ENCODE measurements around the gene RFC2. TPM values are rescaled to one million over a fixed set of nuclear protein-coding genes. Genes with fewer than 3 reads are reported as not detected.

RFC2 gene
- total and polyA plus RNA-seq, 2 of the 8 experiments (the other 6 are each of a cell fraction or from before 2014, with no cell fraction given), result 52.9 to 85.4 TPM

DNA sequence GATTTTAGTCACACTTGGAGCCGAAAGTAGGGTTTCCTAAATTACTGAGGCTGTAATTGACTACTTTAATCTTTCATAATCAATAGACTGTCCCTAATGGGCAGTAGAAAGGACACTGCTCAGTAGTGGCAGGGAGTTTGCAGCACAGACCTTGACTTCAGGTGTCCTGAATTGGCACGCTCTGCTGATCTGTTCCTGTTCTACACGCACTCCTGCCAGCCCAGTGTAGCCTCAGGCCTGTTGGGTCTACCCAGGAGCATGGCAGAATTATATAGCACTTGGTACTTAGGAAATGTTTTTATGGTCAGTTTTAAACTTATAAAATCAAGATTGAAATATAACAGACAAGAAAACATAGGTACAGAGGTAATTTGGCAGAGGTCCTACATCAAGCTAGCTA is 71.1 kb downstream of the RFC2 start (continued):
- TF ChIP-seq, protein P1, sequence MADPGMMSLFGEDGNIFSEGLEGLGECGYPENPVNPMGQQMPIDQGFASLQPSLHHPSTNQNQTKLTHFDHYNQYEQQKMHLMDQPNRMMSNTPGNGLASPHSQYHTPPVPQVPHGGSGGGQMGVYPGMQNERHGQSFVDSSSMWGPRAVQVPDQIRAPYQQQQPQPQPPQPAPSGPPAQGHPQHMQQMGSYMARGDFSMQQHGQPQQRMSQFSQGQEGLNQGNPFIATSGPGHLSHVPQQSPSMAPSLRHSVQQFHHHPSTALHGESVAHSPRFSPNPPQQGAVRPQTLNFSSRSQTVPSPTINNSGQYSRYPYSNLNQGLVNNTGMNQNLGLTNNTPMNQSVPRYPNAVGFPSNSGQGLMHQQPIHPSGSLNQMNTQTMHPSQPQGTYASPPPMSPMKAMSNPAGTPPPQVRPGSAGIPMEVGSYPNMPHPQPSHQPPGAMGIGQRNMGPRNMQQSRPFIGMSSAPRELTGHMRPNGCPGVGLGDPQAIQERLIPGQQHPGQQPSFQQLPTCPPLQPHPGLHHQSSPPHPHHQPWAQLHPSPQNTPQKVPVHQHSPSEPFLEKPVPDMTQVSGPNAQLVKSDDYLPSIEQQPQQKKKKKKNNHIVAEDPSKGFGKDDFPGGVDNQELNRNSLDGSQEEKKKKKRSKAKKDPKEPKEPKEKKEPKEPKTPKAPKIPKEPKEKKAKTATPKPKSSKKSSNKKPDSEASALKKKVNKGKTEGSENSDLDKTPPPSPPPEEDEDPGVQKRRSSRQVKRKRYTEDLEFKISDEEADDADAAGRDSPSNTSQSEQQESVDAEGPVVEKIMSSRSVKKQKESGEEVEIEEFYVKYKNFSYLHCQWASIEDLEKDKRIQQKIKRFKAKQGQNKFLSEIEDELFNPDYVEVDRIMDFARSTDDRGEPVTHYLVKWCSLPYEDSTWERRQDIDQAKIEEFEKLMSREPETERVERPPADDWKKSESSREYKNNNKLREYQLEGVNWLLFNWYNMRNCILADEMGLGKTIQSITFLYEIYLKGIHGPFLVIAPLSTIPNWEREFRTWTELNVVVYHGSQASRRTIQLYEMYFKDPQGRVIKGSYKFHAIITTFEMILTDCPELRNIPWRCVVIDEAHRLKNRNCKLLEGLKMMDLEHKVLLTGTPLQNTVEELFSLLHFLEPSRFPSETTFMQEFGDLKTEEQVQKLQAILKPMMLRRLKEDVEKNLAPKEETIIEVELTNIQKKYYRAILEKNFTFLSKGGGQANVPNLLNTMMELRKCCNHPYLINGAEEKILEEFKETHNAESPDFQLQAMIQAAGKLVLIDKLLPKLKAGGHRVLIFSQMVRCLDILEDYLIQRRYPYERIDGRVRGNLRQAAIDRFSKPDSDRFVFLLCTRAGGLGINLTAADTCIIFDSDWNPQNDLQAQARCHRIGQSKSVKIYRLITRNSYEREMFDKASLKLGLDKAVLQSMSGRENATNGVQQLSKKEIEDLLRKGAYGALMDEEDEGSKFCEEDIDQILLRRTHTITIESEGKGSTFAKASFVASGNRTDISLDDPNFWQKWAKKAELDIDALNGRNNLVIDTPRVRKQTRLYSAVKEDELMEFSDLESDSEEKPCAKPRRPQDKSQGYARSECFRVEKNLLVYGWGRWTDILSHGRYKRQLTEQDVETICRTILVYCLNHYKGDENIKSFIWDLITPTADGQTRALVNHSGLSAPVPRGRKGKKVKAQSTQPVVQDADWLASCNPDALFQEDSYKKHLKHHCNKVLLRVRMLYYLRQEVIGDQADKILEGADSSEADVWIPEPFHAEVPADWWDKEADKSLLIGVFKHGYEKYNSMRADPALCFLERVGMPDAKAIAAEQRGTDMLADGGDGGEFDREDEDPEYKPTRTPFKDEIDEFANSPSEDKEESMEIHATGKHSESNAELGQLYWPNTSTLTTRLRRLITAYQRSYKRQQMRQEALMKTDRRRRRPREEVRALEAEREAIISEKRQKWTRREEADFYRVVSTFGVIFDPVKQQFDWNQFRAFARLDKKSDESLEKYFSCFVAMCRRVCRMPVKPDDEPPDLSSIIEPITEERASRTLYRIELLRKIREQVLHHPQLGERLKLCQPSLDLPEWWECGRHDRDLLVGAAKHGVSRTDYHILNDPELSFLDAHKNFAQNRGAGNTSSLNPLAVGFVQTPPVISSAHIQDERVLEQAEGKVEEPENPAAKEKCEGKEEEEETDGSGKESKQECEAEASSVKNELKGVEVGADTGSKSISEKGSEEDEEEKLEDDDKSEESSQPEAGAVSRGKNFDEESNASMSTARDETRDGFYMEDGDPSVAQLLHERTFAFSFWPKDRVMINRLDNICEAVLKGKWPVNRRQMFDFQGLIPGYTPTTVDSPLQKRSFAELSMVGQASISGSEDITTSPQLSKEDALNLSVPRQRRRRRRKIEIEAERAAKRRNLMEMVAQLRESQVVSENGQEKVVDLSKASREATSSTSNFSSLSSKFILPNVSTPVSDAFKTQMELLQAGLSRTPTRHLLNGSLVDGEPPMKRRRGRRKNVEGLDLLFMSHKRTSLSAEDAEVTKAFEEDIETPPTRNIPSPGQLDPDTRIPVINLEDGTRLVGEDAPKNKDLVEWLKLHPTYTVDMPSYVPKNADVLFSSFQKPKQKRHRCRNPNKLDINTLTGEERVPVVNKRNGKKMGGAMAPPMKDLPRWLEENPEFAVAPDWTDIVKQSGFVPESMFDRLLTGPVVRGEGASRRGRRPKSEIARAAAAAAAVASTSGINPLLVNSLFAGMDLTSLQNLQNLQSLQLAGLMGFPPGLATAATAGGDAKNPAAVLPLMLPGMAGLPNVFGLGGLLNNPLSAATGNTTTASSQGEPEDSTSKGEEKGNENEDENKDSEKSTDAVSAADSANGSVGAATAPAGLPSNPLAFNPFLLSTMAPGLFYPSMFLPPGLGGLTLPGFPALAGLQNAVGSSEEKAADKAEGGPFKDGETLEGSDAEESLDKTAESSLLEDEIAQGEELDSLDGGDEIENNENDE (IDR thresholded peaks at IDR 0.05; ENCODE audit: insufficient replicate concordance, low read length), result no peak
- TF ChIP-seq TAF7 (optimal IDR thresholded peaks at IDR 0.05; ENCODE audit: borderline replicate concordance, low read depth, low read length), result no peak
- TF ChIP-seq, protein P2, sequence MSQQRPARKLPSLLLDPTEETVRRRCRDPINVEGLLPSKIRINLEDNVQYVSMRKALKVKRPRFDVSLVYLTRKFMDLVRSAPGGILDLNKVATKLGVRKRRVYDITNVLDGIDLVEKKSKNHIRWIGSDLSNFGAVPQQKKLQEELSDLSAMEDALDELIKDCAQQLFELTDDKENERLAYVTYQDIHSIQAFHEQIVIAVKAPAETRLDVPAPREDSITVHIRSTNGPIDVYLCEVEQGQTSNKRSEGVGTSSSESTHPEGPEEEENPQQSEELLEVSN (IDR thresholded peaks at IDR 0.05), result no peak

All from H1 (cell line).